HG03342 (cell line): Measurements from ENCODE around the gene PPP1R1C.
"Not testable (repeated sequence)": the region's sequence is repeated elsewhere in the genome, so short reads cannot be mapped to it uniquely, and the experiment has no call there.

Experiments
- ATAC-seq: cut with Tn5 transposase; IDR thresholded peaks from one replicate; pipeline ENCODE4 v1.9.1; 2021; ENCODE audit warnings: mild to moderate bottlenecking, moderate library complexity; ENCODE audit not compliant: unreplicated experiment

Gene PPP1R1C

GRCh38 chr2:182006595-182007341, 21.1 kb downstream of the PPP1R1C start:
- no peak for ATAC-seq

DNA sequence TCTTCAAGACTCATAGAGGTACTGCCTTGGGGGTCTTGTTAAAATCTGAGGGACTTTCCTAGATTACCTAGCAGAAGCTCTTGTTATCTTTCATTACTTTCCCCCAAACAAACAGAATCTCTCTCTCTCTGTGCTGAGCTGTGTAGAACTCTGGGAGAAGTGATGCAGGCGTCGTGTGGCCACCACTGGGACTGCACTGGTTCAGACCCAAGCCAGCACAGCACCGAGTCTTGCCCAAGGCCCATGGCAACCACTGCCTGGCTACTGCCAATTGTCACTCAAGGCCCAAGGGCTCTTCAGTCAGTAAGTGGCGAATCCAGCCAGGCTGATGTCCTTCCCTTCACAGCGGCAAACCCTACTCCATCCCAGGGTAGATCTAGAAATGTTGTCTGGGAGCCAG, 28.6 kb downstream of the PPP1R1C start:
- no peak for ATAC-seq

DNA sequence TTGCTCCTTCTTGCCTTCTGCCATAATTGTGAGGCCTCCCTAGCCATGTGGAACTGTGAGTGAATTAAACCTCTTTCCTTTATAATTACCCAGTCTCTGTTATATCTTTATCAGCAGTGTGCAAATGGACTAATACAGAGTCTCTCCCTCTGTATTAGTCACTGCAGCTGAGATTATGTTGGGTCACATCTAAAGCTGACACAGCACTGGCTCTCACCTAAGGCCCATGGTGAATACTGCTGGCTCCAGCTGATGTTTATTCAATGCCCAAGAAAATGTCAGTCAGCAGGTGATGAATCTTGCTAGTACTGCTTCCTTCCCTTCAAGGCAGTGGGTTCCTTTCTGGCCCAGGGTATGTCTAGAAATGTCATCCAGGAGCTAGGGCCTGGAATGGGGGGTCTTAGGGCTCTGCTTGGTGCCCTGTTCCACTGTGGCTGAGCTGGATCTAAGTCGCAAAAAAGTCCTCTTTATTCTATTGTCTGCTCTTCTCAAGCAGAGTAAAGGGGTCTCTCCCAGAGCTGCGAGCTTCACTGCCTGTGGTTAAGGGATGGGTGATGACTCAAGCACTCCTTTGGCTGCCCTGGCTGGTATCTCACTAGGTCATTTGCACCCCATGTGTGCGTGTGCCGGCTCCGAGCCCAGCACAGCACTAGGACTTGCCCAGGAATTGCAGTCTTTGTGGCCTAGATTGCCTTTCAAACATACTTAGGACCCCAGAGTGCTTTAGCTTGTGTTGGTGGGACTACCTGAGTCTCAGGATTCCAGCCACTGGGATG, 29.9 kb downstream of the PPP1R1C start:
- no peak for ATAC-seq

- no peak for ATAC-seq
Measured at GRCh38 chr2:182018218-182018617, 32.6 kb downstream of the PPP1R1C start.

GRCh38 chr2:182019731-182020130, 34.1 kb downstream of the PPP1R1C start:
- no peak for ATAC-seq

DNA sequence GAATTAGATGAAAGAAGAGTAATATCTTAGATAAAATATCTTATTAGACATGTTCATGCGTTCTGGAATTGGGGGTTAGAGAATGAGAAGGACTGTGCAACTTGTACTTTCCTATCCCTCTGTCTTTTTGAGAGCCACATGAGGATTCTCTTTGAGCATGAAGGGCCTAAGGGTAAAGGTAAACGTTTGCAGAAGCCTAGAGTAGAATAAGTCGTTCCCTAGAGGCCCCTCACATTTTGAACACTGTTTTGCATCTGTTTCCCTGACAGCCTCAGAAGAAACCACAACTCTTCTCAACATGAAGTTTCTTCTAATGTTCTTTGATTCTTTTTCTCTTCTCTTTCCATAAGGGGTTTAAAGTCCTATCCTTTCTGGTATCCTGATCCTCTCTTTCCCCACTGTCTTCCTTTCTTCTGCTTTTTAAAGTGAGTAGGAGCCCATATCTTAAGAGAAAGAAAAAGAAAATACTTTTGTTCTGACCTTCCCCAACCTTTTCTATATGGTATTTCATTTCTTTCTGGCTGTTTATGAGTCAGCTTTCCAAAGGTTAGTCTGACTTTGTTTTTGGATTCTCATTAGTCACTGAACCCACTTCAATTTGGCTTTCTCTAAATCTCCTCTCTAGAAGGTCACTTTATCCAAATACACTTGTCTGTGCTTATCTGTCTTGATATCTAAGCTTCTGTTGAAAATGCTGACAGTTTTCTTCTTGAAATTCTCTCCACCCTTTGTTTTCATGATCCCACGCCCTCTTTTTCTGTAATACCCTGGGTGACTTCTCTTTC, 34.8 kb downstream of the PPP1R1C start:
- ATAC-seq = peak; percentile 94

GRCh38 chr2:182023235-182023634, 37.6 kb downstream of the PPP1R1C start:
- ATAC-seq = no peak

GRCh38 chr2:182030875-182031274, 45.2 kb downstream of the PPP1R1C start:
- not testable (repeated sequence) for ATAC-seq

DNA sequence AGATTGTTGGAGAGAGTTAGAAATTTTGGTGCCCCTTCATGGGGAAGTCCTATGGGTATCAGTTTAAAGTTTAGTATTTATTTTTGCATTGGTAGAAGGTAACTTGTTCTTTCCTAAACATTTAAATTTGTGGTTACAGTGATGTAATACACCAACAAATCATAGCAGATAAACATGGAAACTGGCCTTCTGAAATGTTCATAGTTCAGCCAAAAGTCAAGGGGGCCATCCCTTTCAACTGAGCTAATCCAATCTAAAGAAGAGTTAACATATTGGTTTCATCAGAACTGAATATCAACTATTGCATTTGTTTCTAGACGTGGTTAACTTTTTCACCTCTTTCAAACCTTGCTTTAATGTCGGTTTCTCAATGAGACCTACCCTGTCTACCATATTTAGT, 46.3 kb downstream of the PPP1R1C start:
- ATAC-seq = no peak

- no peak for ATAC-seq
Measured at GRCh38 chr2:182033449-182033848, 47.8 kb downstream of the PPP1R1C start.

DNA sequence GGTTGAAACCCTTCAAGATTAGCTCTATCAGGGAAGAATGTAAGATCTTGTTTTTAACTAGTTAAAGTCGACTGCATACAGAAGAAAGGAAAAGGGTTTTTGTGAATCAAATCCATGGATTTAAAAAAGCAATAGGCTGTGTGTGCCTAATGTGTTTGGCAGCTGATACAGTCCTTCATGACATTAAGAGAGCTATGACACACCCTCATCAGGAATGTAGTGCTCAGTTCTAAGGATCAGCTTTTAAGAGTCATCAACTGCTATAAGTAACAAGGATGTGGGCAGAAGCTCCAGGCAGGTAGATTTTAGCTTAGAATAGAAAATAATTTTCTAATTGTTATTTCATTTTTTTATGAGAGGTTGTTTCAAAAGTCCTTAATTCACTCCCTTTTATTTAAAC, 52.9 kb downstream of the PPP1R1C start:
- no peak for ATAC-seq

DNA sequence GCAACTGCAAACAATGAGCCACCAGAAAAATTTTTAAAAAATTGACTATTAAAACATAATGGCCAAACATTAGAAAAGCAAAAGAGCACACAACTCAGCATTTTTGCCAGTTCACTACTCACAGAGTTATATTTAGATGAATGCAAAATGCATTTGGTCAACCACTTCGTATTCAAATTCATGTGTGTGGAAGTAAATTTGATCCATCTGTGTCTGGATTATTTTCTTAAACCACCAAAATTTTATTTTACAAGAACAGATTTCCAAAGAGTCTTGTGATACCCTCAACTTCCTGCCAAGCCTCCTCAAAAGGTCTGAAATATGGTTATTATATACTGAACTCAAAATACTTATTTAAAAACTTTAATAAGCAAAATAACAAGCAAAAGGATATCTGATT, 57.4 kb downstream of the PPP1R1C start:
- ATAC-seq = no peak

DNA sequence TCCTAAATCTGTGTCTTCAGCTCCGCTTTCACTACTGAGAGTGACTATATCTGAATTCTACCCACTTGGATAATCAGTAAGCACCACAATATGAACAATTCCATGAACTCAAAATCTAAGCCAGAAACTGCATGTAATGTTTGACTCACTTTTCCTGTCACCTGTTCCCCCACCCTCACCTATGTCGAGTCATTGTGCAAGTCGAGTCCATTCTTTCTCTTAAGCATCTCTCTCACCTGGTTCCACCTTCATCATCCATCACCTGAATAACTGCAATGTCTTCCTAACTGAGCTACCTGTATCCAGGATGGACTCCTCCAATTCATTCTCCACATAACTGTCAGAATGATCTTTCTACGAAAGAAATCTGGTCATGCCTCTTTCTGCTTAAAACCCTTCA, 58.2 kb downstream of the PPP1R1C start:
- no peak for ATAC-seq

- no peak for ATAC-seq
Measured at GRCh38 chr2:182047544-182047943, 61.9 kb downstream of the PPP1R1C start.

DNA sequence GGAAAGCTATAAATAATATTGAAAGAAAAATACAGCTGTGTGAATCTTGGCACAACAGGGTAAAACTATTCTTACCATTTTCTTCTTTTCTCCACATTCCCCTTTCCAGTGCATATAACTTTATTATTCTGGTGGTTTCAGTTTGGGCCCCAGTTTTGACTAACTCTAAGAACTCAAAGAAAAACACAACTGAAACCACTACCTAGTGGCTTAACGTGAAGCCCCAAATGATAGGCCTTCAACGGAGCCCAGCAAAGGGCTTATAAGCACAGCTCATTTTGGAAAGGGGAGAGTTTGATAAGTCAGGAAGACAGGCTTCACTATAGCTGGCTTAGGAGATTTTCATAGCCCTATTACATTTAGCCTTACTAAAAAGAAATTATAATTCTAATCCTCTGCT, 62.4 kb downstream of the PPP1R1C start:
- peak; percentile 76 for ATAC-seq

GRCh38 chr2:182048621-182049020, 63.0 kb downstream of the PPP1R1C start:
- ATAC-seq = no peak

GRCh38 chr2:182049372-182050148, 63.9 kb downstream of the PPP1R1C start:
- ATAC-seq = no peak

DNA sequence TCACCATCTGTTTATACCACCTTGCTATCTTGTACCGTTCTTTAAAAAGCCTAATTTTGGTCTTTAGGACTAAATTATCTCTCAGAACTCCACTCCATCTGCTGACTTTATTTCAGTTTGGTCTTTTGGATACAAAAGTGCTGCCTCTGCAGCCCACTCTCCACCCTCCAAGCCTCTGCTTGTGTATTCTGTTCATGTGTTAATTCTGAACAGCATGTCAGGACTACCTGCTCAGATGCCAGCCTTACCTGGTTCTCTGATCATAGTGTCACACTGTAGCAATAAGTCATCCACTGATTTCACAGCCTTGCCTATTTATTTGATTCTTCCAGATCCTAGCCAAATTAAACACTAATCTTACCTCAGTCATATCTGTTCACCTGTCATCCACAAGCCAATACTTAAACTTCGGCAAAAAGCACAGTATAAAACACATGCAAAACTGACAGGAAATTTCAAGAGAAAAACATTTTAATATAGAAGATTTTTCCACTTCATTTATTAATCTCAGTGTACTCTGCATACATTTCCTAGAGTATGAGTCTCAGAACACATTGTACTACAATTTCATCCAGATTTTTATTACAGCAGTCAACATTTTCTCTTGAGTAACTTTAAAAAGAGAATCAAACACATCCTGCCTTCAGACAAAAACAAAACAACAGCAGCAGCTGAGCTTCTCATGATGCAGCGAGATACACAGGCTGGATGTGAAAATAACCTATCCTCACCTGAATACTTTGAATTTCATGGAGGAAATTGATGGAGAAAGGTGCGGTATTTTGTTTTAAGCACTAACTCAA, 64.9 kb downstream of the PPP1R1C start:
- ATAC-seq = no peak

- ATAC-seq = no peak
Measured at GRCh38 chr2:182055993-182056392, 70.3 kb downstream of the PPP1R1C start.

DNA sequence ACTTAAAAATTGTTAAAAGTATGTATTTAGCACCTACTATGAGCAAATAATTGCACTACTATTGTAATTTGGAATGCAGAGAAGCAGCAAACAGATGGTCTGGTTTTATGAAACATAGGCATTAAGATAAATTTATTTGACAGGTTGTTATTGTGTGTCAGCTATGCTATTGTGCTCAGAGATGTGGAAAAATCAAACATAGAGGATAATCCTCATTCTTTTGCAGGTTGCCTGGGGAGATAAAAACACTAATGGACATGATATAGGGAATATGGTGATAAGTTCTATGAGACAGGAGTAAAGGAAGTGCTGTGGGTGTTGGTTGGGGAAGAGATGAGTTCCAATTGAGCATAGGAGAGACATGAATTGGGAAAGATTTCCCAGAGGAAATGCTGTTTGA, 71.3 kb downstream of the PPP1R1C start:
- ATAC-seq = no peak
